Body of pancreas (tissue), 4 donors: Measurements from ENCODE around the gene GRIA1.

ENCODE experiments used
- POLR2A ChIP-seq, 3 donors: fragments of 450-650 bp; IDR thresholded peaks; one replicate each; pipeline ENCODE4 v1.6.1; 2016; ENCODE audit warnings: antibody characterized with exemption in 3 of 3, mild to moderate bottlenecking in 2 of 3
- TF ChIP-seq, protein P1 (sequence below), 7 experiments: fragments of 450-650 bp in 4 of 7; fragments of 200-600 bp in 3 of 7; sonication (generic) in 3 of 7; IDR thresholded peaks; one replicate each; pipeline ENCODE4 v1.5.1; 2016 to 2019; ENCODE audit warnings: antibody characterized with exemption in 7 of 7

DNA sequence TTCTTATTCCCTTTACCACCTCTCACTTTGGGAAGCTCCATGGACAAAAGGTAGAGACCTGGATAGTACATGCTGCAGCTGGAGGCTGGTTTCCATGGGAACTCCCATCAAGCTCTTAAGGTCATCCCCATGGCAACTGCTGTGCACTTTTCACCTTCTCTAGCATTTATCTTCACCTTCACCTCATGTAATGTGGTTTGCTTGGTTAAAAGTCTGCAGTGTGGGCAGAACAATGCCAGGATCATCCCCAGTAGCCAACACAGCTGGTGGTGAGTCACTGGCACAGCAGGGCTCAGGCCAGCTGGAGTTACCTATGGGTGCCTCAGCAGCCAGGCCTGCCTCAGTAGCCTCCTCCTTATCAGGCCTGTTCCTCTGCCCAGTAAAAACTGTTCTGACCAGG is 210.5 kb downstream of the GRIA1 start:
- TF ChIP-seq, protein P1, sequence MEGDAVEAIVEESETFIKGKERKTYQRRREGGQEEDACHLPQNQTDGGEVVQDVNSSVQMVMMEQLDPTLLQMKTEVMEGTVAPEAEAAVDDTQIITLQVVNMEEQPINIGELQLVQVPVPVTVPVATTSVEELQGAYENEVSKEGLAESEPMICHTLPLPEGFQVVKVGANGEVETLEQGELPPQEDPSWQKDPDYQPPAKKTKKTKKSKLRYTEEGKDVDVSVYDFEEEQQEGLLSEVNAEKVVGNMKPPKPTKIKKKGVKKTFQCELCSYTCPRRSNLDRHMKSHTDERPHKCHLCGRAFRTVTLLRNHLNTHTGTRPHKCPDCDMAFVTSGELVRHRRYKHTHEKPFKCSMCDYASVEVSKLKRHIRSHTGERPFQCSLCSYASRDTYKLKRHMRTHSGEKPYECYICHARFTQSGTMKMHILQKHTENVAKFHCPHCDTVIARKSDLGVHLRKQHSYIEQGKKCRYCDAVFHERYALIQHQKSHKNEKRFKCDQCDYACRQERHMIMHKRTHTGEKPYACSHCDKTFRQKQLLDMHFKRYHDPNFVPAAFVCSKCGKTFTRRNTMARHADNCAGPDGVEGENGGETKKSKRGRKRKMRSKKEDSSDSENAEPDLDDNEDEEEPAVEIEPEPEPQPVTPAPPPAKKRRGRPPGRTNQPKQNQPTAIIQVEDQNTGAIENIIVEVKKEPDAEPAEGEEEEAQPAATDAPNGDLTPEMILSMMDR (IDR thresholded peaks at IDR 0.05) = no peak
- no peak for TF ChIP-seq POLR2A (IDR thresholded peaks at IDR 0.05)
